Loucy (cell line): ENCODE results near the gene TSLP.

Experiments
- CTCF ChIP-seq: fragments of 200-600 bp; sonication (generic); conservative IDR thresholded peaks from 2 replicates; pipeline ENCODE4 v1.5.1; 2014; ENCODE audit warnings: mild to moderate bottlenecking, antibody characterized with exemption, low read length
- EZH2phosphoT487 ChIP-seq: fragments of 200-600 bp; IDR thresholded peaks from 2 replicates; pipeline ENCODE4 v1.6.1; 2018; ENCODE audit warnings: antibody characterized with exemption, mild to moderate bottlenecking, moderate library complexity, borderline replicate concordance

- TF ChIP-seq CTCF (no peak), EZH2phosphoT487 (no peak)
These were observed 27.6 kb upstream of the TSLP start for GRCh38 chr5:111043712-111044506.
